ENCODE results near the gene SHISAL2A. TPM values are rescaled to one million over a fixed set of nuclear protein-coding genes. Genes with fewer than 3 reads are reported as not detected.
A peak's percentile ranks its signal among the peaks of the same experiment; 100 is the strongest.

SHISAL2A gene
- polyA plus RNA-seq, 3 donors: 0.03 to 0.28 TPM; not detected in 1

- Histone ChIP-seq H3K9me3 (replicated peaks in 1 of 2; ENCODE audit: control insufficient read depth in 1 of 2, insufficient read depth in 1 of 2, low read length in 2 of 2) (no peaks in the 10 kb centered on the region), H3K4me2 (replicated peaks; ENCODE audit: extremely low read depth, low read length, poor library complexity, severe bottlenecking) (no peak overlapping the region), H3K27ac (ENCODE audit: low read depth in 1 of 2, low read length in 2 of 2) (no peak overlapping the region), H3K4me1 (ENCODE audit: control insufficient read depth in 1 of 2, insufficient read depth in 2 of 2, low read length in 2 of 2) (peaks cover 28 to 46% of the 10 kb centered on the region in 2 donors), H3K4me3 (replicated peaks in 1 of 3; ENCODE audit: low read depth in 2 of 3, low read length in 3 of 3) (no peak overlapping the region), H3K27me3 (ENCODE audit: control insufficient read depth in 2 of 2, insufficient read depth in 2 of 2, low read length in 2 of 2) (peaks cover 15 to 21% of the 10 kb centered on the region in 2 donors), H2AFZ (ENCODE audit: insufficient read depth, low read depth, low read length, poor library complexity, severe bottlenecking) (peak overlapping the region; percentile 22), H3K9ac (ENCODE audit: insufficient read depth, low read length, poor library complexity, severe bottlenecking) (peak overlapping the region; percentile 11), H4K20me1 (ENCODE audit: insufficient read depth, low read length) (no peaks in the 10 kb centered on the region), H3K79me2 (ENCODE audit: insufficient read depth, low read length) (no peaks in the 10 kb centered on the region), H3K36me3 (replicated peaks in 1 of 2; ENCODE audit: control insufficient read depth in 1 of 2, insufficient read depth in 2 of 2, low read length in 2 of 2) (no peaks in the 10 kb centered on the region)
- 33% methylated on average over 3 of the region's 8 CpGs for WGBS (ENCODE audit: insufficient coverage)
- DNase-seq: peak; percentile 20 to 62 (median 37)
- peaks cover 0 to 6% (median 3%) of the 10 kb centered on the region in 7 donors for H3K9me3 Mint-ChIP-seq
- H3K4me1 Mint-ChIP-seq: peaks cover 53% of the 10 kb centered on the region
- intact Hi-C loops (cut with micrococcal nuclease): loop anchor here (10.0 kb wide), 1 partner anchor 77 kb away; the partner anchor contains the start of gene TUT4 (in 2 of the 2)
- peak overlapping the region in 5 of 7 donors; percentile 26 to 81 (median 57) for H3K27ac Mint-ChIP-seq
- TF ChIP-seq CTCF (IDR thresholded peaks at IDR 0.05): no peak
- peaks cover 0 to 13% of the 10 kb centered on the region in 2 donors for H3K36me3 Mint-ChIP-seq
- H3K4me3 Mint-ChIP-seq: peak overlapping the region; percentile 67 to 82
- peaks cover 29 to 31% (median 30%) of the 10 kb centered on the region in 3 donors for H3K27me3 Mint-ChIP-seq (ENCODE audit: low read depth in 3 of 3)
These were observed 1.1 kb upstream of the SHISAL2A start for GRCh38 chr1:52631759-52632331.

- intact Hi-C loops (cut with micrococcal nuclease): loop anchor here (10.0 kb wide), 1 partner anchor 79 kb away; the partner anchor contains the start of gene TUT4 (in 2 of the 2)
These were observed 355 bp downstream of the SHISAL2A start for GRCh38 chr1:52633291-52633754.

More at GRCh38 chr1:52633291-52633754, 355 bp downstream of the SHISAL2A start:
- H4K20me1 ChIP-seq (ENCODE audit: insufficient read depth, low read length): no peaks in the 10 kb centered on the region
- TF ChIP-seq CTCF (IDR thresholded peaks at IDR 0.05): no peak
- H3K9ac ChIP-seq (ENCODE audit: insufficient read depth, low read length, poor library complexity, severe bottlenecking): peak overlapping the region; percentile 32
- no peaks in the 10 kb centered on the region for H3K9me3 ChIP-seq (replicated peaks in 1 of 2; ENCODE audit: control insufficient read depth in 1 of 2, insufficient read depth in 1 of 2, low read length in 2 of 2)
- 2% methylated on average over 52 of the region's 52 CpGs for WGBS (ENCODE audit: insufficient coverage)
- H2AFZ ChIP-seq (ENCODE audit: insufficient read depth, low read depth, low read length, poor library complexity, severe bottlenecking): peak overlapping the region; percentile 66
- no peak overlapping the region for H3K27ac ChIP-seq (ENCODE audit: low read depth in 1 of 2, low read length in 2 of 2)
- H3K27ac Mint-ChIP-seq: peak overlapping the region in 6 of 7 donors; percentile 15 to 81 (median 60)
- peak overlapping the region; percentile 75 to 83 for H3K4me3 Mint-ChIP-seq
- H3K4me3 ChIP-seq (replicated peaks in 1 of 3; ENCODE audit: low read depth in 2 of 3, low read length in 3 of 3): peak overlapping the region in 2 of 3 experiments; percentile 28 to 49
- H3K27me3 ChIP-seq (ENCODE audit: control insufficient read depth in 2 of 2, insufficient read depth in 2 of 2, low read length in 2 of 2): peaks cover 15 to 21% of the 10 kb centered on the region in 2 donors
- peak overlapping the region; percentile 65 for H3K4me2 ChIP-seq (replicated peaks; ENCODE audit: extremely low read depth, low read length, poor library complexity, severe bottlenecking)
- peaks cover 0 to 6% (median 3%) of the 10 kb centered on the region in 7 donors for H3K9me3 Mint-ChIP-seq
- peaks cover 0 to 15% of the 10 kb centered on the region in 2 donors for H3K36me3 Mint-ChIP-seq
- H3K36me3 ChIP-seq (replicated peaks in 1 of 2; ENCODE audit: control insufficient read depth in 1 of 2, insufficient read depth in 2 of 2, low read length in 2 of 2): no peaks in the 10 kb centered on the region
- peak in 2 of 3 donors; percentile 9 to 31 for DNase-seq
- H3K79me2 ChIP-seq (ENCODE audit: insufficient read depth, low read length): no peaks in the 10 kb centered on the region
- H3K4me1 ChIP-seq (ENCODE audit: control insufficient read depth in 1 of 2, insufficient read depth in 2 of 2, low read length in 2 of 2): peaks cover 39 to 52% of the 10 kb centered on the region in 2 donors
- H3K4me1 Mint-ChIP-seq: peaks cover 57% of the 10 kb centered on the region
- H3K27me3 Mint-ChIP-seq (ENCODE audit: low read depth in 3 of 3): peaks cover 29 to 31% (median 29%) of the 10 kb centered on the region in 3 donors

All from CD14-positive monocyte (primary cell).